ENCODE measurements around the gene TENM3. TPM values are rescaled to one million over a fixed set of nuclear protein-coding genes. Genes with fewer than 3 reads are reported as not detected.

Gene TENM3
- total RNA-seq, 1 experiment from 2014 or later, result 71.0 TPM

DNA sequence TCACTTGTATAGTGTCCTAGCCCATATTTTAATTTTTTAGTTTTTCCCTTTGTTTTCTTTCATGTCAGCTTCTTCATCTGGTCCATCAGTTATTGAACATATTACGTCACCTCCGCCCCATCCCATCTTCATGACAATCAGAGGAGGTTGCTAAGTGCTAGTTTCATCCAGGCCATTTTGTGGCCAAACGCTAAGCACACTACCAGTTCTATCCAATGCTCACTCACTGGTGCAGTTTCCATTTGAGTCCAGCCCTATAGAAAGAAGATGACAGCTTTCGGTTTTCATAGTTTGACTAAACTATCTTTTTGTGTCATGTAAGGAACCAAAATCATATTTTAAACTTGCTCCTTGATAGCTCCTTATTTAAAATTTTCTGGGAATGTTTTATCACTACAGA lies 304.2 kb downstream of the TENM3 start:
- H3K4me1 Mint-ChIP-seq, result peaks cover 47% of the 10 kb centered on the region
- TF ChIP-seq TP53 (CRISPR knock-in tag; IDR thresholded peaks at IDR 0.05), result no peak
- no peak for TF ChIP-seq ZNF263 (CRISPR knock-in tag; IDR thresholded peaks at IDR 0.05; ENCODE audit: low read depth)
- no peak for TF ChIP-seq OVOL2 (CRISPR knock-in tag; IDR thresholded peaks at IDR 0.05; ENCODE audit: borderline replicate concordance)
- no peak for TF ChIP-seq RELA (CRISPR knock-in tag; IDR thresholded peaks at IDR 0.05; ENCODE audit: borderline replicate concordance)
- ChIA-PET POLR2A (no interaction called here), CTCF (no interaction called here)
- no peak overlapping the region for H3K4me3 Mint-ChIP-seq
- no peaks in the 10 kb centered on the region for H3K9me3 Mint-ChIP-seq
- no peaks in the 10 kb centered on the region for H3K27me3 Mint-ChIP-seq (ENCODE audit: low read depth)
- DNase-seq (ENCODE audit: low spot score) (no peak), ATAC-seq (no peak)
- H3K36me3 Mint-ChIP-seq, result no peaks in the 10 kb centered on the region
- H3K27ac Mint-ChIP-seq, result peak overlapping the region; percentile 30; the same call in 1 of the 2 replicates

DNA sequence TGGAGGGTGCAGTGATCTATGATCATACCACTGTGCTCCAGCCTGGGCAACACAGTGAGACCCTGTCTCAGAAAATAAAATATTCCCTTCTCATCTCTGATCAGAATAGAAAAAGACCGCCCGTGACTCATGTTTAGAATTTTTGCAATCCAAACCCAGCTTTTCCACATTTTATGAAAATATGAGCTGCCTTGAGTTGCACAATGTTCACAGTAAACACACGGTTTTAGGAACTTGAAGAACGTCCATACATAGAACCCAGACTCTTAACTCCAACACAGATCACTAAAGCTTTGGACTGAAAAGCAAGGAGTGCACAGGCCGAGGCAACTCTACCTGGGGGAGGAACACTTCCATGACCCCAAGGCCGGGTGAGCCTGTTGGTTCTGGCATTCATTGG lies 305.0 kb downstream of the TENM3 start:
- Mint-ChIP-seq H3K4me1 (peaks cover 54% of the 10 kb centered on the region), H3K9me3 (no peaks in the 10 kb centered on the region), H3K27me3 (ENCODE audit: low read depth) (no peaks in the 10 kb centered on the region), H3K4me3 (no peak overlapping the region), H3K36me3 (no peaks in the 10 kb centered on the region), H3K27ac (peak overlapping the region; percentile 71; the same call in 1 of the 2 replicates)
- CTCF ChIA-PET, result no interaction called here
- ATAC-seq, result no peak; the same call in 1 of the 2 replicates
- no peak for DNase-seq (ENCODE audit: low spot score)
- peak; percentile 52; the same call in 1 of the 2 replicates for TF ChIP-seq ZNF121 (CRISPR knock-in tag; IDR thresholded peaks at IDR 0.05)
- TF ChIP-seq TEAD1 (CRISPR knock-in tag; IDR thresholded peaks at IDR 0.05), result no peak
- POLR2A ChIA-PET, result no interaction called here

DNA sequence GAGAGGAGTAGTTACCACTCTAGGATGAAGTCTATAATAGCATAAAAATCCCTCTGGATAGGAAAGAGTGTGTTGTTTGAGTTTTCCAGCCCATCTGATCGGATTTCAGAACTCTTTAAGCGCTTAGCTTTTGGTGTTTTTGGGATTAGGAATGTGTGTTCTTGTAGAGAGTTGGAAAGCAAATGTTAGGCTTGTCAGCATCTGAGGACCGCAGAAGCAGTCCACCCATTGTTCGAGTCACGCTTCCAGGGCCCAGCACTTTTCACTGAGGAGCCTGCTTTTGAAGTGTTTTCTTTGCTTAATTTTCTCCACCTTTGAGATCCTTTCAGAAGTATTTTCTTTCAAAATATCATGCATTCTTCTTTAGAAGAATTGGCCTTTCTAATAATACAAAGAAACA lies 306.2 kb downstream of the TENM3 start:
- Mint-ChIP-seq H3K4me1 (peaks cover 64% of the 10 kb centered on the region), H3K9me3 (no peaks in the 10 kb centered on the region), H3K27me3 (ENCODE audit: low read depth) (no peaks in the 10 kb centered on the region), H3K27ac (peak overlapping the region; percentile 74; the same call in 1 of the 2 replicates), H3K36me3 (no peaks in the 10 kb centered on the region), H3K4me3 (no peak overlapping the region)
- peak; percentile 42 for ATAC-seq
- no peak for DNase-seq (ENCODE audit: low spot score)
- CTCF ChIA-PET, result no interaction called here
- POLR2A ChIA-PET, result no interaction called here
- TF ChIP-seq, protein P1, sequence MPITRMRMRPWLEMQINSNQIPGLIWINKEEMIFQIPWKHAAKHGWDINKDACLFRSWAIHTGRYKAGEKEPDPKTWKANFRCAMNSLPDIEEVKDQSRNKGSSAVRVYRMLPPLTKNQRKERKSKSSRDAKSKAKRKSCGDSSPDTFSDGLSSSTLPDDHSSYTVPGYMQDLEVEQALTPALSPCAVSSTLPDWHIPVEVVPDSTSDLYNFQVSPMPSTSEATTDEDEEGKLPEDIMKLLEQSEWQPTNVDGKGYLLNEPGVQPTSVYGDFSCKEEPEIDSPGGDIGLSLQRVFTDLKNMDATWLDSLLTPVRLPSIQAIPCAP (CRISPR knock-in tag; IDR thresholded peaks at IDR 0.05), result no peak
- TF ChIP-seq CREB1 (CRISPR knock-in tag; IDR thresholded peaks at IDR 0.05) (no peak), NR2C2 (CRISPR knock-in tag; IDR thresholded peaks at IDR 0.05) (no peak), SMAD4 (CRISPR knock-in tag; IDR thresholded peaks at IDR 0.05) (no peak), TCF7 (CRISPR knock-in tag; IDR thresholded peaks at IDR 0.05; ENCODE audit: low read depth) (no peak), ZNF317 (CRISPR knock-in tag; IDR thresholded peaks at IDR 0.05; ENCODE audit: borderline replicate concordance, low read depth) (no peak), ZBTB21 (CRISPR knock-in tag; IDR thresholded peaks at IDR 0.05; ENCODE audit: borderline replicate concordance) (no peak), JAZF1 (CRISPR knock-in tag; IDR thresholded peaks at IDR 0.05) (no peak), SP1 (CRISPR knock-in tag; conservative IDR thresholded peaks at IDR 0.05) (no peak), FOXP1 (CRISPR knock-in tag; IDR thresholded peaks at IDR 0.05; ENCODE audit: borderline replicate concordance) (no peak), TEAD4 (CRISPR knock-in tag; IDR thresholded peaks at IDR 0.05) (no peak)
- TF ChIP-seq, protein P2, sequence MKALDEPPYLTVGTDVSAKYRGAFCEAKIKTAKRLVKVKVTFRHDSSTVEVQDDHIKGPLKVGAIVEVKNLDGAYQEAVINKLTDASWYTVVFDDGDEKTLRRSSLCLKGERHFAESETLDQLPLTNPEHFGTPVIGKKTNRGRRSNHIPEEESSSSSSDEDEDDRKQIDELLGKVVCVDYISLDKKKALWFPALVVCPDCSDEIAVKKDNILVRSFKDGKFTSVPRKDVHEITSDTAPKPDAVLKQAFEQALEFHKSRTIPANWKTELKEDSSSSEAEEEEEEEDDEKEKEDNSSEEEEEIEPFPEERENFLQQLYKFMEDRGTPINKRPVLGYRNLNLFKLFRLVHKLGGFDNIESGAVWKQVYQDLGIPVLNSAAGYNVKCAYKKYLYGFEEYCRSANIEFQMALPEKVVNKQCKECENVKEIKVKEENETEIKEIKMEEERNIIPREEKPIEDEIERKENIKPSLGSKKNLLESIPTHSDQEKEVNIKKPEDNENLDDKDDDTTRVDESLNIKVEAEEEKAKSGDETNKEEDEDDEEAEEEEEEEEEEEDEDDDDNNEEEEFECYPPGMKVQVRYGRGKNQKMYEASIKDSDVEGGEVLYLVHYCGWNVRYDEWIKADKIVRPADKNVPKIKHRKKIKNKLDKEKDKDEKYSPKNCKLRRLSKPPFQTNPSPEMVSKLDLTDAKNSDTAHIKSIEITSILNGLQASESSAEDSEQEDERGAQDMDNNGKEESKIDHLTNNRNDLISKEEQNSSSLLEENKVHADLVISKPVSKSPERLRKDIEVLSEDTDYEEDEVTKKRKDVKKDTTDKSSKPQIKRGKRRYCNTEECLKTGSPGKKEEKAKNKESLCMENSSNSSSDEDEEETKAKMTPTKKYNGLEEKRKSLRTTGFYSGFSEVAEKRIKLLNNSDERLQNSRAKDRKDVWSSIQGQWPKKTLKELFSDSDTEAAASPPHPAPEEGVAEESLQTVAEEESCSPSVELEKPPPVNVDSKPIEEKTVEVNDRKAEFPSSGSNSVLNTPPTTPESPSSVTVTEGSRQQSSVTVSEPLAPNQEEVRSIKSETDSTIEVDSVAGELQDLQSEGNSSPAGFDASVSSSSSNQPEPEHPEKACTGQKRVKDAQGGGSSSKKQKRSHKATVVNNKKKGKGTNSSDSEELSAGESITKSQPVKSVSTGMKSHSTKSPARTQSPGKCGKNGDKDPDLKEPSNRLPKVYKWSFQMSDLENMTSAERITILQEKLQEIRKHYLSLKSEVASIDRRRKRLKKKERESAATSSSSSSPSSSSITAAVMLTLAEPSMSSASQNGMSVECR (CRISPR knock-in tag; IDR thresholded peaks at IDR 0.05; ENCODE audit: borderline replicate concordance), result no peak
- TF ChIP-seq, protein P3, sequence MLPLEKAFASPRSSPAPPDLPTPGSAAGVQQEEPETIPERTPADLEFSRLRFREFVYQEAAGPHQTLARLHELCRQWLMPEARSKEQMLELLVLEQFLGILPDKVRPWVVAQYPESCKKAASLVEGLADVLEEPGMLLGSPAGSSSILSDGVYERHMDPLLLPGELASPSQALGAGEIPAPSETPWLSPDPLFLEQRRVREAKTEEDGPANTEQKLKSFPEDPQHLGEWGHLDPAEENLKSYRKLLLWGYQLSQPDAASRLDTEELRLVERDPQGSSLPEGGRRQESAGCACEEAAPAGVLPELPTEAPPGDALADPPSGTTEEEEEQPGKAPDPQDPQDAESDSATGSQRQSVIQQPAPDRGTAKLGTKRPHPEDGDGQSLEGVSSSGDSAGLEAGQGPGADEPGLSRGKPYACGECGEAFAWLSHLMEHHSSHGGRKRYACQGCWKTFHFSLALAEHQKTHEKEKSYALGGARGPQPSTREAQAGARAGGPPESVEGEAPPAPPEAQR (CRISPR knock-in tag; IDR thresholded peaks at IDR 0.05), result no peak
- TF ChIP-seq, protein P4, sequence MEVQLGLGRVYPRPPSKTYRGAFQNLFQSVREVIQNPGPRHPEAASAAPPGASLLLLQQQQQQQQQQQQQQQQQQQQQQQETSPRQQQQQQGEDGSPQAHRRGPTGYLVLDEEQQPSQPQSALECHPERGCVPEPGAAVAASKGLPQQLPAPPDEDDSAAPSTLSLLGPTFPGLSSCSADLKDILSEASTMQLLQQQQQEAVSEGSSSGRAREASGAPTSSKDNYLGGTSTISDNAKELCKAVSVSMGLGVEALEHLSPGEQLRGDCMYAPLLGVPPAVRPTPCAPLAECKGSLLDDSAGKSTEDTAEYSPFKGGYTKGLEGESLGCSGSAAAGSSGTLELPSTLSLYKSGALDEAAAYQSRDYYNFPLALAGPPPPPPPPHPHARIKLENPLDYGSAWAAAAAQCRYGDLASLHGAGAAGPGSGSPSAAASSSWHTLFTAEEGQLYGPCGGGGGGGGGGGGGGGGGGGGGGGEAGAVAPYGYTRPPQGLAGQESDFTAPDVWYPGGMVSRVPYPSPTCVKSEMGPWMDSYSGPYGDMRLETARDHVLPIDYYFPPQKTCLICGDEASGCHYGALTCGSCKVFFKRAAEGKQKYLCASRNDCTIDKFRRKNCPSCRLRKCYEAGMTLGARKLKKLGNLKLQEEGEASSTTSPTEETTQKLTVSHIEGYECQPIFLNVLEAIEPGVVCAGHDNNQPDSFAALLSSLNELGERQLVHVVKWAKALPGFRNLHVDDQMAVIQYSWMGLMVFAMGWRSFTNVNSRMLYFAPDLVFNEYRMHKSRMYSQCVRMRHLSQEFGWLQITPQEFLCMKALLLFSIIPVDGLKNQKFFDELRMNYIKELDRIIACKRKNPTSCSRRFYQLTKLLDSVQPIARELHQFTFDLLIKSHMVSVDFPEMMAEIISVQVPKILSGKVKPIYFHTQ (CRISPR knock-in tag; IDR thresholded peaks at IDR 0.05), result no peak
- TF ChIP-seq, protein P5, sequence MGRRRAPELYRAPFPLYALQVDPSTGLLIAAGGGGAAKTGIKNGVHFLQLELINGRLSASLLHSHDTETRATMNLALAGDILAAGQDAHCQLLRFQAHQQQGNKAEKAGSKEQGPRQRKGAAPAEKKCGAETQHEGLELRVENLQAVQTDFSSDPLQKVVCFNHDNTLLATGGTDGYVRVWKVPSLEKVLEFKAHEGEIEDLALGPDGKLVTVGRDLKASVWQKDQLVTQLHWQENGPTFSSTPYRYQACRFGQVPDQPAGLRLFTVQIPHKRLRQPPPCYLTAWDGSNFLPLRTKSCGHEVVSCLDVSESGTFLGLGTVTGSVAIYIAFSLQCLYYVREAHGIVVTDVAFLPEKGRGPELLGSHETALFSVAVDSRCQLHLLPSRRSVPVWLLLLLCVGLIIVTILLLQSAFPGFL (CRISPR knock-in tag; IDR thresholded peaks at IDR 0.05; ENCODE audit: borderline replicate concordance), result no peak
